NOMO-1 (cell line): Measurements from ENCODE around the gene CCDC88A.
A peak's percentile ranks its signal among the peaks of the same experiment; 100 is the strongest.
"Not testable (repeated sequence)": the region's sequence is repeated elsewhere in the genome, so short reads cannot be mapped to it uniquely, and the experiment has no call there.

ENCODE experiments used
- DNase-seq, 2 experiments: peaks; one replicate each; lab custom pipeline; 2025; ENCODE audit not compliant: unreplicated experiment in 2 of 2; lab: John Stamatoyannopoulos, UW

Gene CCDC88A

GRCh38 chr2:55311444-55311870 lies 108.2 kb downstream of the CCDC88A start:
- peak; percentile 12 to 65 for DNase-seq

GRCh38 chr2:55309446-55309845 lies 110.2 kb downstream of the CCDC88A start:
- no peak for DNase-seq

DNA sequence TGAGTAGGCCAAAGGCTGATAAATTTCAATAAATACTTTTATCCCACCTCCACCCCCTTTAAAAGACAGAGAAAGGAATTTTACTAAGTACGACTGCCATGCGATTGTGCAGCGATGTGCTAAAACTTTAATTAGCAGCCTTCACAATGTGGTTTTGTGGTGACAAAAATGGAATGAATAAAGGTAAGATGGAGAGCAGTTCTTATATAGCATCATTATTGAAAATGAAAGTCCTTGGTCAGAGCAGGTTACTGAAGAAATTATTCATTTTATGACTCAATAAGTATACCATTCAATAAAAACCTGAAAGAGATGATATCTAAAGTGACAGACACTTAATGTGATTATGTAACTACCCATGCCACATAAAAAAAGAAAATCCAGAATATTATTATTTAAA lies 117.4 kb downstream of the CCDC88A start:
- no peak for DNase-seq

GRCh38 chr2:55301277-55301676 lies 118.4 kb downstream of the CCDC88A start:
- no peak for DNase-seq

DNA sequence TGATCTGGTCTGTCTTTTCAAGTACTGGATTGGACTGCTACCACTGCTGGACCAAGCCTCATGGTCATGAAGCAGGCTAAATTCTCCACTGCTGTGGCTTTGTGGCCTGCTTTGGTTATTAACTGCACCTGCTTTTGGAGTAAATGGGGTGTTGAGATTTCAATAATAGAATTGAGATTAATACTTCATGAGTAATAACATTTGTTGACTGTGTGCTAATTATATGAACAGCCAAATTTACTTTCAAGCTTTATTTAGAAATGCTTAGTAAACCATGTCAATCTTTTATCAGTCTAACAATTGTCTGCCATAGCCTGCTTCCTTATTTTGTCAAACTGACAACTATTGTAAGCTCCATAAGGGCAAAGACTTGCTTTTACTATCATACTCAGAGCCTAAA lies 123.3 kb downstream of the CCDC88A start:
- DNase-seq: no peak

GRCh38 chr2:55283083-55283482 lies 136.6 kb downstream of the CCDC88A start:
- no peak for DNase-seq

- peak; percentile 83 to 87 for DNase-seq
These were observed 137.3 kb downstream of the CCDC88A start for GRCh38 chr2:55282110-55282917.

GRCh38 chr2:55280851-55281546 lies 138.7 kb downstream of the CCDC88A start:
- not testable (repeated sequence) for DNase-seq

GRCh38 chr2:55279859-55280424 lies 139.7 kb downstream of the CCDC88A start:
- DNase-seq: not testable (repeated sequence)

- not testable (repeated sequence) for DNase-seq
These were observed 140.3 kb downstream of the CCDC88A start for GRCh38 chr2:55279214-55279835.

GRCh38 chr2:55277310-55277709 lies 142.3 kb downstream of the CCDC88A start:
- no peak for DNase-seq

DNA sequence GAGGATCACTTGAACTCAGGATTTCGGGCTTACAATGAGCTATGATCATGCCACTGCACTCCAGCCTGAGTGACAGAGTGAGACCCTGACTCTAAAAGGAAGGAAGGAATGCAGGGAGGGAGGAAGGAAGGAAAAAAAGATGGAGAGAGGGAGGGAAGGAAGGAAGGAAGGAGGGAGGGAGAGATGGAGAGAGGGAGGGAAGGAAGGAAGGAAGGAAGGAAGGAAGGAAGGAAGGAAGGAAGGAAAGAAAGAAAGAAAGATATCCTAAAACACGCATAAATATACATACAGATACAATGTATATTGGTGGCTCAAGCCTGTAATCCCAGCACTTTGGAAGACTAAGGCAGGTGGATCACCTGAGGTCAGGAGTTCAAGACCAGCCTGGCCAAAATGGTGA lies 145.3 kb downstream of the CCDC88A start:
- not testable (repeated sequence) for DNase-seq

DNA sequence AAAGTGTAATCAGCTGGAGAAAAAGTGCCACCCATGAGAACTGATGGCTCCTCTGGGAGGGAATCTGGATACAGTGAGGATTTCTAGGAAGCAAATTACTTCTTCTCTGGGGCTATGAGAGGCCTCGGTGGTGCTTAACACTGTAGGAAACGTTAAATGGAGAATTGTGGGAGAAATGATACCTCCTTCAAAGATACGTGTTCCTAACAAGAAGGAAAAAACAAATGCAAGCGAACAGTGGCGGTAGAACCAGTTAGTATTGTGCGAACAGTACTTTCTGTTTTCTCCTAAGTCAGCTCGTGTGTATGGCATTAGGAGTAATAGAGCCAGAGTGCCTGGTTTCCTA lies 150.0 kb downstream of the CCDC88A start:
- DNase-seq: peak in 1 of 2 experiments; percentile 20

DNA sequence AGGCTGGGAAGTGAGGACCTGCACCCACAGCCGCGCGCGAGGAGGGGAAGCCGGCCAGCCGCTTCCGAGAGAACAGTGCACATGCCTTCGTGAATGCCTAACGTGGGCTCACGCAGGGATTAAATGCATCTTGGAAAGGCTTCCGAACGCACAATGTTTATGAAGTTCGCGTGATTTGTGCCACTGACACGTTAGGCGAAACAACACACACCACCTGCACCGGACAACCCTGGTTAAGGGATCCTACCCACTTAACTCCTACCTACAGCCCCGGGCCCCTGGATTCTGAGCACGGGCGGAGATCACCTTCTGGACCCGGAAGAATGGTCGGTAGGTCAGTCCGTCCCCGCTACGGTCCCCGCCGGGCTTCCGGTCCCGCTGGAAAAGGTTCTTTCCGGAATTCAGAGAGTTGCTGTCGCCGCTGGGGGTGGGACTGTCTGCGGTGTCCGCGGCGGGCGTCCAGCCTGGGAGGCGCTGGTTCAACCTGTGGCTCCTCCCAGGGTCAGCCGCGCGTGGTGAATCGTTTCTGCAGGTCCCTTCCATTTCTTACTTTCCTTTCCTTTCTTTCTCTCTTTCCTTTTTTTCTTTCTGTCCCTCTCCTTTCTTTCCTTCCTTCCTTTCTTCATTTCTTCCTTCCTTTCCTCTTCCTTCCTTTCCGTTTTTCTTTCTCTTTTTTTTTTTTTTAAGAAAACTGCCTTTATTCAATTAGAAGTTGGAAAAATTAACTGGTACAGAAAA lies 150.6 kb downstream of the CCDC88A start, which contains the start of gene MTIF2:
MTIF2 (minus strand) TSS at position 325 of the 738 bp plus-strand sequence. CDS start 5,373 bp downstream, outside the sequence.
- DNase-seq: peak; percentile 93

- DNase-seq: no peak
These were observed 151.3 kb downstream of the CCDC88A start for GRCh38 chr2:55268288-55268906.

DNA sequence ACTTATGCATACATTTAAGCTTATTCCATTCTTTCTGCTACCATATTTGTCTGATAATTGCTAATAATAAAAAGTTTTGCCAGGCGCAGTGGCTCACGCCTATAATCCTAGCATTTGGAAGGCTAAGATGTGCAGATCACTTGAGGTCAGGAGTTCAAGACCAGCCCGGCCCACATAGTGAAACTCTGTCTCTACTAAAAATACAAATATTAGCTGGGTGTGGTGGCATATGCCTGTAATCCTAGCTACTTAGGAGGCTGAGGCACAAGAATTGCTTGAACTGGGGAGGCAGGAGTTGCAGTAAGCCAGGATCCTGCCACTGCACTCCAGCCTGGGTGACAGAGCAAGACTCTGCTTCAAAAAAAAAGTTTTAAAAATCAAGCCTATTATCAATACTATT lies 160.1 kb downstream of the CCDC88A start:
- DNase-seq: not testable (repeated sequence)

DNA sequence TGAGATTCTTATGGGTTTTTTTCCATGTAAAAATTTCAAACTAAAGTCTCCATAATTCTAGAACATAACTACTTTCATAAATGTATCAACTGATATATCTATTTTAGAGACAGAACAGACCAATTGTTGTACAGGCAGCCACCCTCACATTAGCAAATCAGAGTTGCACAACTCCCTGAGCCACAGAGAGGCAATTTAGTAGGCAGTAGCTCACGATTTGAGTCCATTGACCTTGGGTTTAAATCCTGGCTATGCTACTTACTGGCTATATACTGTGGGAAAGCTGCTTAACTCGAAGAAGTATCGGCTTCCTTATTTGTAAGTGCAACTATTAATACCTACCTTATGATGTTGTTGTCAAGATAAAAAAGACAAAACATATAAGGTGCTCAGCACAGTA lies 166.8 kb downstream of the CCDC88A start:
- peak in 1 of 2 experiments; percentile 6 for DNase-seq

GRCh38 chr2:55247025-55247424 lies 172.6 kb downstream of the CCDC88A start:
- no peak for DNase-seq

- DNase-seq: no peak
These were observed 174.2 kb downstream of the CCDC88A start for GRCh38 chr2:55245411-55245810.

DNA sequence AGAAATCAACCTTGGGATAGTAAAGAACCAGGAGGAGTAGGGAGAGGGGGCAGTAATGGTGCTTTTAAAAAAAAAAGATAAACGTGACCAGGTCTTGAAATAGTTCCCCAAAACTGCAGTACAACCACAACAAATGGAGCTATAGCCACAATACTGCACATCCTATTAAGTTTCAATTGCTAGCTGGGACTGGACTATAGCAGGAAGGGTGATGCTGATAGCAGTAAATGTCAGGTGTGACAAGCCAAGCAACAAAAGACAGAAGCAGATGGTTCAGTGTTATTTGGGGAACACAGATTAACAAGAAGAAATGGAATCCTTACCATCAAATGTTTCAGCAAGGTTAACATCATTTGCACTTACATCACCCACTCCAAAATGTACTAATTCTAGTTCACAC lies 177.0 kb downstream of the CCDC88A start:
- DNase-seq: no peak
